Uterus (tissue), 2 donors: ENCODE data around the gene COL1A1.

Experiments used
- CTCF ChIP-seq, 4 experiments: fragments of 200-600 bp in 2 of 4; fragments of 450-650 bp in 2 of 4; sonication (generic) in 2 of 4; IDR thresholded peaks; one replicate each; pipeline ENCODE4 v1.5.1; 2016 to 2019; ENCODE audit warnings: antibody characterized with exemption in 4 of 4, mild to moderate bottlenecking in 2 of 4, moderate library complexity in 1 of 4
- POLR2A ChIP-seq, 2 donors: fragments of 450-650 bp; IDR thresholded peaks; one replicate each; pipeline ENCODE4 v1.6.1; 2016; ENCODE audit warnings: antibody characterized with exemption in 2 of 2, mild to moderate bottlenecking in 1 of 2, moderate library complexity in 1 of 2

DNA sequence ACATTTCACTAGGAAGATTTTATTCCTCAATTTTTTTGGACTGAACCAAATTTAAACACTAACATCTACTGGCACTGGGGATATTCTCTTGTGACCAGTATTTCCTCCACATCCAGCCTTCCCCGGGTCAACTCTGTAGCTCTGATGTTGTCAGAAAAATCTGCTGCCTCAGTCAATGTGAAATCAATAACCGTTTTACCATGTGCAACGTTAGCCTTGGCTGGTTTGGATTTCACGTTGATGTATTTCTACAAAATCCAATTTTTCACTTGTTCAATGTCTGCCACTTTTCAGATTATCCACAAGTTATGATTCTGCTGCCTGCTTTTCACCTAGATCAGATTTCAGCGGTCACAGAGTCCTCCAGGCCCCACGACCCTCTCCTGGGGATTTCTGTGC lies 28.5 kb downstream of the COL1A1 start:
- TF ChIP-seq POLR2A (IDR thresholded peaks at IDR 0.05) (no peak), CTCF (IDR thresholded peaks at IDR 0.05) (no peak)
